Fibroblast of pulmonary artery (primary cell): Measurements from ENCODE around the gene WDR5B.
A peak's percentile ranks its signal among the peaks of the same experiment; 100 is the strongest.

Experiments
- DNase-seq: peaks from one replicate; pipeline ENCODE4 v3.0.0-alpha.2; 2010; ENCODE audit warnings: low read depth
- H3K4me3 ChIP-seq: replicated peaks from 2 replicates; pipeline ENCODE4 v1.5.1; 2011; ENCODE audit warnings: low read depth, mild to moderate bottlenecking, control low read depth, low read length, moderate library complexity
- CTCF ChIP-seq: IDR thresholded peaks from 2 replicates; pipeline ENCODE4 v1.5.1; 2011; ENCODE audit warnings: mild to moderate bottlenecking, control low read depth, low read length, inconsistent platforms; ENCODE audit errors: missing control alignments

The WDR5B gene

GRCh38 chr3:122390665-122391064 is 25.2 kb downstream of the WDR5B start:
- TF ChIP-seq CTCF, result no peak
- no peak overlapping the region for H3K4me3 ChIP-seq
- DNase-seq, result peak; percentile 6

- H3K4me3 ChIP-seq, result no peak overlapping the region
- no peak for TF ChIP-seq CTCF
- no peak for DNase-seq
Measured at GRCh38 chr3:122389892-122390291, 26.0 kb downstream of the WDR5B start.

GRCh38 chr3:122389197-122389596 is 26.7 kb downstream of the WDR5B start:
- no peak for DNase-seq
- no peak for TF ChIP-seq CTCF
- H3K4me3 ChIP-seq, result no peak overlapping the region

- no peak for TF ChIP-seq CTCF
- DNase-seq, result no peak
- no peak overlapping the region for H3K4me3 ChIP-seq
Measured at GRCh38 chr3:122387709-122388108, 28.2 kb downstream of the WDR5B start.

GRCh38 chr3:122383771-122384697 is 31.8 kb downstream of the WDR5B start, which contains the start of gene FAM162A:
Gene FAM162A (plus strand): TSS chr3:122384182. CDS start chr3:122384266, 84 bp downstream.
- H3K4me3 ChIP-seq, result peak within 1 kb of the TSS; percentile 99
- peak; percentile 82 for DNase-seq
- TF ChIP-seq CTCF, result peak; percentile 33

GRCh38 chr3:122382888-122383666 is 32.8 kb downstream of the WDR5B start, which contains the start of gene MIX23:
Gene MIX23 (minus strand): TSS chr3:122383231. CDS start chr3:122383224, 7 bp downstream.
- H3K4me3 ChIP-seq, result peak within 1 kb of the TSS; percentile 99
- DNase-seq, result peak; percentile 80
- no peak for TF ChIP-seq CTCF
